Kidney (tissue), 22 donors: Measurements from ENCODE around the gene OR52N5. TPM values are rescaled to one million over a fixed set of nuclear protein-coding genes. Genes with fewer than 3 reads are reported as not detected.

Source experiments
- DNase-seq, 5 donors: peaks; one replicate each; pipeline ENCODE4 v3.0.0-alpha.2; 2013 to 2020
- FAIRE-seq: peaks from 2 replicates; lab custom pipeline; 2012; peaks lifted over from hg19 to GRCh38; lab: Jason Lieb, UNC
- H3K27ac ChIP-seq, 2 donors: one replicate each; pipeline ENCODE4 v1.7.0; 2013; ENCODE audit warnings: low read depth in 2 of 2, low read length in 2 of 2, inconsistent platforms in 1 of 2
- H3K27me3 ChIP-seq: one replicate; pipeline ENCODE4 v1.7.1; 2013; ENCODE audit warnings: low read length, inconsistent platforms; ENCODE audit not compliant: control insufficient read depth, insufficient read depth
- H3K36me3 ChIP-seq, 3 donors: one replicate each; pipeline versions ENCODE4 v1.7.0 to v1.7.1; 2013; ENCODE audit warnings: low read length in 3 of 3, control low read depth in 1 of 3, inconsistent platforms in 1 of 3; ENCODE audit not compliant: insufficient read depth in 3 of 3, control insufficient read depth in 2 of 3
- H3K4me1 ChIP-seq, 3 donors: one replicate each; pipeline versions ENCODE4 v1.7.0 to v1.7.1; 2013; ENCODE audit warnings: low read length in 3 of 3, inconsistent platforms in 1 of 3, low read depth in 1 of 3; ENCODE audit not compliant: control insufficient read depth in 2 of 3, insufficient read depth in 2 of 3
- H3K4me3 ChIP-seq, 3 donors: one replicate each; pipeline versions ENCODE4 v1.7.0 to v1.8.1; 2013; ENCODE audit warnings: low read length in 3 of 3, control low read depth in 1 of 3, inconsistent platforms in 1 of 3
- H3K9ac ChIP-seq, 3 donors: one replicate each; pipeline versions ENCODE4 v1.7.0 to v1.7.1; 2013; ENCODE audit warnings: low read length in 3 of 3, control low read depth in 1 of 3, inconsistent platforms in 1 of 3
- H3K9me3 ChIP-seq, 3 donors: one replicate each; pipeline versions ENCODE4 v1.7.0 to v1.7.1; 2013; ENCODE audit warnings: low read length in 3 of 3, control low read depth in 1 of 3, inconsistent platforms in 1 of 3; ENCODE audit not compliant: control insufficient read depth in 2 of 3, insufficient read depth in 1 of 3
- intact Hi-C: fragments of 100-400 bp; cut with DNase I; formaldehyde crosslinking; loops from one replicate; pipeline ENCODE4 v1.11.1; 2022
- long read RNA-seq, 10 donors: library from polyadenylated mRNA in 1 of 10; unstranded in 1 of 10; transcript quantifications; one replicate each; pipeline ENCODE4 v2.0.0 and lab custom pipeline, GENCODE V29; 2021 to 2026
- polyA plus RNA-seq: library from polyadenylated mRNA; stranded (reverse); fragments of 350-450 nt; fragmentation: Illumina TruSeq; extraction: RNeasy Lipid Tissue Mini Kit (QIAGEN cat#74804); gene quantifications from one replicate; pipeline ENCODE4 v1.2.3, GENCODE V29; 2014; ENCODE audit warnings: low read depth, low replicate concordance; ENCODE audit not compliant: insufficient read depth
- total RNA-seq: library from RNA; stranded (reverse); fragmentation: NEBNext Ultra II Directional; extraction: Animal tissue kit (Norgen Biotek cat#: 25700); gene quantifications from one replicate; pipeline ENCODE4 v1.2.1, GENCODE V29; 2021
- TF ChIP-seq, protein P1 (sequence below): IDR thresholded peaks from 3 replicates; pipeline ENCODE4 v1.5.1; 2012; ENCODE audit warnings: mild to moderate bottlenecking, moderate library complexity, borderline replicate concordance; ENCODE audit not compliant: insufficient read depth; ENCODE audit errors: extremely low read depth
- donor health status: control.
- donor health status: control.
- donor health status: control.
- donor health status: control.
- donor health status: control.
- donor health status: DM: yes; HTN: yes; CAD: no.
- donor health status: Normal renal cell carcinoma (clear cell type).

OR52N5 gene
- not detected for total RNA-seq
- not detected for polyA plus RNA-seq
- long read RNA-seq, donor 1 = 0 reads
- long read RNA-seq, donor 2 = 0 reads
- long read RNA-seq, donor 3 = 0 reads
- long read RNA-seq, donor 4 = 0 reads
- long read RNA-seq, donor 5 = 0 reads
- long read RNA-seq, donor 6 = 0 reads
- long read RNA-seq, donor 7 = 0 reads
- long read RNA-seq, donor 8 = 0 reads
- long read RNA-seq, donor 9 = 0 reads
- long read RNA-seq, donor 10 = 0 reads

- Histone ChIP-seq H3K27me3 (no peaks in the 10 kb centered on the region), H3K36me3 (no peaks in the 10 kb centered on the region), H3K4me3 (no peak within 1 kb of the TSS), H3K27ac (no peak within 1 kb of the TSS), H3K4me1 (no peaks in the 10 kb centered on the region), H3K9ac (no peak within 1 kb of the TSS), H3K9me3 (no peaks in the 10 kb centered on the region)
- intact Hi-C loops = no loop called here
- DNase-seq (no peak), FAIRE-seq (no peak)
- TF ChIP-seq, protein P1, sequence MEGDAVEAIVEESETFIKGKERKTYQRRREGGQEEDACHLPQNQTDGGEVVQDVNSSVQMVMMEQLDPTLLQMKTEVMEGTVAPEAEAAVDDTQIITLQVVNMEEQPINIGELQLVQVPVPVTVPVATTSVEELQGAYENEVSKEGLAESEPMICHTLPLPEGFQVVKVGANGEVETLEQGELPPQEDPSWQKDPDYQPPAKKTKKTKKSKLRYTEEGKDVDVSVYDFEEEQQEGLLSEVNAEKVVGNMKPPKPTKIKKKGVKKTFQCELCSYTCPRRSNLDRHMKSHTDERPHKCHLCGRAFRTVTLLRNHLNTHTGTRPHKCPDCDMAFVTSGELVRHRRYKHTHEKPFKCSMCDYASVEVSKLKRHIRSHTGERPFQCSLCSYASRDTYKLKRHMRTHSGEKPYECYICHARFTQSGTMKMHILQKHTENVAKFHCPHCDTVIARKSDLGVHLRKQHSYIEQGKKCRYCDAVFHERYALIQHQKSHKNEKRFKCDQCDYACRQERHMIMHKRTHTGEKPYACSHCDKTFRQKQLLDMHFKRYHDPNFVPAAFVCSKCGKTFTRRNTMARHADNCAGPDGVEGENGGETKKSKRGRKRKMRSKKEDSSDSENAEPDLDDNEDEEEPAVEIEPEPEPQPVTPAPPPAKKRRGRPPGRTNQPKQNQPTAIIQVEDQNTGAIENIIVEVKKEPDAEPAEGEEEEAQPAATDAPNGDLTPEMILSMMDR = no peak
Observed at GRCh38 chr11:5783255-5783654, at the start of gene OR52N5. Gene OR52N5, minus strand, starts transcription at chr11:5783355. Its CDS starts 4,721 bp downstream, at chr11:5778634.

DNA sequence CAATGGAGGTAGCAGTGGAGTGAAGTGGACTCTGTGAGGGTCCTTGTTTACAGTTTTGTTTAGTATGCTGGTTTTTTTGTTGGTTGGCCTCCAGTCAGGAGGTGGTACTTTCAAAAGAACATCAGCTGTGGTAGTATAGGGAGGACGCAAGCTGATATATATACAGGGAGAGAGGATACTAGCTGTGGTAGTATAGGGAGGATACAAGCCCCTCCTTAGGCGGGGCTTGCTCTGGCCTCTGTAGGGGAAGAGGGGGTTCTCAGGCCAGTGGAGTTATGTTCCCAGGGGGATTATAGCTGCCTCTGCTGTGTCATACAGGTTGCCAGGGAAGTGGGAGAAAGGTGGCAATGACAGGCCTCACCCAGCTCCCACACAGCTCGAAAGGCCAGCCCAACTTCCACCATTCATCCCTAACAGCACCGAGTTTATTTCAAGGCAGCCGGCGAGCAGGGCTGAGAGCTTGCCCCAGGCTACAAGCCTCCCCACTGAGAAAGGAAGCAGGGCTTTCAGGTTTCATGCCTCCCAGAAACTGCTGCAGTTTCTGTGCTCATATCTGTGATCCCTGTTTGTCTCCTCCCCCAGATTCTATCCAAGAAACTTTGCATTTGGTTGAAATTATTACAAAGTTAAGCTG, 48.2 kb upstream of the OR52N5 start:
- DNase-seq (no peak), FAIRE-seq (no peak)
- H3K27ac ChIP-seq = no peak overlapping the region
- TF ChIP-seq, protein P1 = no peak
- intact Hi-C loops = no loop called here
- H3K27me3 ChIP-seq = no peaks in the 10 kb centered on the region
- no peaks in the 10 kb centered on the region for H3K9me3 ChIP-seq
- no peak overlapping the region for H3K4me3 ChIP-seq
- H3K9ac ChIP-seq = no peak overlapping the region
- no peaks in the 10 kb centered on the region for H3K4me1 ChIP-seq
- no peaks in the 10 kb centered on the region for H3K36me3 ChIP-seq

GRCh38 chr11:5818245-5818886, 35.2 kb upstream of the OR52N5 start:
- no peaks in the 10 kb centered on the region for H3K9me3 ChIP-seq
- H3K27ac ChIP-seq = no peak overlapping the region
- TF ChIP-seq, protein P1 = no peak
- FAIRE-seq (no peak), DNase-seq (no peak)
- H3K36me3 ChIP-seq = no peaks in the 10 kb centered on the region
- H3K9ac ChIP-seq = no peak overlapping the region
- intact Hi-C loops = no loop called here
- no peaks in the 10 kb centered on the region for H3K4me1 ChIP-seq
- H3K4me3 ChIP-seq = peak overlapping the region in 1 of 3 donors; percentile 43
- no peaks in the 10 kb centered on the region for H3K27me3 ChIP-seq
